Esophagus squamous epithelium (tissue), 5 donors: Measurements from ENCODE around the gene PLEKHH2. TPM values are rescaled to one million over a fixed set of nuclear protein-coding genes. Genes with fewer than 3 reads are reported as not detected.
A peak's percentile ranks its signal among the peaks of the same experiment; 100 is the strongest.
"Not testable (repeated sequence)": the region's sequence is repeated elsewhere in the genome, so short reads cannot be mapped to it uniquely, and the experiment has no call there.

Experiments used
- DNase-seq: peaks from one replicate; lab custom pipeline; 2025; lab: John Stamatoyannopoulos, UW
- H3K27ac ChIP-seq, 4 donors: fragments of 200-600 bp; sonication (generic); one replicate each; pipeline ENCODE4 v1.5.1; 2016 to 2019; ENCODE audit warnings: mild to moderate bottlenecking in 1 of 4
- H3K27me3 ChIP-seq, 4 donors: fragments of 200-600 bp; sonication (generic); 1 replicate in 3 of 4; 2 replicates in 1 of 4; pipeline versions ENCODE4 v1.5.1 to v1.6.0; 2017 to 2021; ENCODE audit warnings: antibody characterized with exemption in 1 of 4
- H3K36me3 ChIP-seq, 3 donors: fragments of 200-600 bp; sonication (generic); one replicate each; pipeline ENCODE4 v1.5.1; 2016 to 2019
- H3K4me1 ChIP-seq, 3 donors: fragments of 200-600 bp; sonication (generic); one replicate each; pipeline ENCODE4 v1.5.1; 2017 to 2019
- H3K4me3 ChIP-seq, 4 donors: fragments of 200-600 bp; sonication (generic); 1 replicate in 3 of 4; 2 replicates in 1 of 4; pipeline ENCODE4 v1.5.1; 2016 to 2019; ENCODE audit warnings: mild to moderate bottlenecking in 2 of 4, moderate library complexity in 1 of 4
- H3K9me3 ChIP-seq, 3 donors: fragments of 200-600 bp; sonication (generic); one replicate each; pipeline ENCODE4 v1.5.1; 2016 to 2019
- POLR2A ChIP-seq, 4 donors: fragments of 450-650 bp; IDR thresholded peaks; one replicate each; pipeline ENCODE4 v1.6.1; 2017; ENCODE audit warnings: antibody characterized with exemption in 4 of 4, mild to moderate bottlenecking in 4 of 4, moderate library complexity in 3 of 4
- WGBS, 2 donors: methylation state at CpG; one replicate each; pipeline ENCODE4 v1.1.5; 2018; 5-methylcytosine and 5-hydroxymethylcytosine counted together
- intact Hi-C: fragments of 100-400 bp; cut with DNase I; formaldehyde crosslinking; loops from one replicate; pipeline ENCODE4 v1.15.0; 2022
- total RNA-seq, 4 donors: library from RNA; depleted of rRNA; stranded (reverse); fragments of >200 nt; gene quantifications; one replicate each; pipeline ENCODE4 v1.1.0, GENCODE V29; 2016
- TF ChIP-seq, protein P1 (sequence below), 6 experiments: fragments of 450-650 bp in 4 of 6; fragments of 200-600 bp in 2 of 6; sonication (generic) in 2 of 6; IDR thresholded peaks; one replicate each; pipeline ENCODE4 v1.5.1; 2016 to 2019; ENCODE audit warnings: antibody characterized with exemption in 6 of 6, mild to moderate bottlenecking in 4 of 6, moderate library complexity in 4 of 6
- donor health status: DM: yes; HTN: yes; CAD: no.

The PLEKHH2 gene
- total RNA-seq, 4 donors from 2014 or later: 1.7 to 25.7 (median 8.3) TPM

DNA sequence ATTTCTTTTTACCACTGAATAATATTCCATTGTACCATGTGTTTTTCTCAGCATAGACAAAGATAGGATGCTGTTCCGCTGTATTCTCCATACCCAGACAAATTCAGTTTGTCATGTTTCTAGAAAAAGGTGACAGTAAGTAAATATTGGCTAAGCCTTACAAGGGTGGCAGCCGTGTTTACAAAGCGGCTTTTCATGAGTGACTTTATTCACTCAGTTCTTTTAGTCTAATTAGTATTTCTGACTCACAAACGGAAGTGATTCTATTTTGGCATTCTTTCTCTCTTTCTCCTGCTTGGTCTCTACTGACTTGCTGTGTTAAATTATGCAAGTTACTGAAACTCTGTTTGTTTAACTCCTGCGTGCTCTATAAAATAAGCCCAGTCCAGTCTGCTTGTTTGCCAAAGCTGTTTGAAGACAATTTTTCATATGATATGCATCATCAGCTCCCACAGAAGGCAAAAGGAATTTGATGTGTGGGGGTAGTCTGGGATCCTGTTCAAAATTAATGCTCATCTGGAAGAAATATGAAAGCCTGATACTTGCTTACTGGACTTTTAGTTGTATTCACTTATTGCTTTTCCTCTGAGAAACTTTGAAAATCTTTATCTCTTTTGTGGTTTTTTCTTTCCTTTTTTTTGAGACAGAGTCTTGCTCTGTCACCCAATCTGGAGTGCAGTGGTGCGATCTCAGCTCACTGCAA lies 2.3 kb upstream of the PLEKHH2 start:
- Histone ChIP-seq H3K4me3 (peak overlapping the region in 1 of 4 donors; percentile 32), H3K4me1 (peaks cover 0 to 44% (median 12%) of the 10 kb centered on the region in 3 donors), H3K27me3 (peaks cover 0 to 16% (median 0%) of the 10 kb centered on the region in 4 donors), H3K36me3 (no peaks in the 10 kb centered on the region), H3K27ac (peak overlapping the region in 3 of 4 donors; percentile 18 to 64 (median 36)), H3K9me3 (no peaks in the 10 kb centered on the region)
- DNase-seq: no peak
- WGBS, 2 donors: 18 to 20% methylated on average over 6 of the region's 6 CpGs
- TF ChIP-seq POLR2A (IDR thresholded peaks at IDR 0.05): no peak
- TF ChIP-seq, protein P1, sequence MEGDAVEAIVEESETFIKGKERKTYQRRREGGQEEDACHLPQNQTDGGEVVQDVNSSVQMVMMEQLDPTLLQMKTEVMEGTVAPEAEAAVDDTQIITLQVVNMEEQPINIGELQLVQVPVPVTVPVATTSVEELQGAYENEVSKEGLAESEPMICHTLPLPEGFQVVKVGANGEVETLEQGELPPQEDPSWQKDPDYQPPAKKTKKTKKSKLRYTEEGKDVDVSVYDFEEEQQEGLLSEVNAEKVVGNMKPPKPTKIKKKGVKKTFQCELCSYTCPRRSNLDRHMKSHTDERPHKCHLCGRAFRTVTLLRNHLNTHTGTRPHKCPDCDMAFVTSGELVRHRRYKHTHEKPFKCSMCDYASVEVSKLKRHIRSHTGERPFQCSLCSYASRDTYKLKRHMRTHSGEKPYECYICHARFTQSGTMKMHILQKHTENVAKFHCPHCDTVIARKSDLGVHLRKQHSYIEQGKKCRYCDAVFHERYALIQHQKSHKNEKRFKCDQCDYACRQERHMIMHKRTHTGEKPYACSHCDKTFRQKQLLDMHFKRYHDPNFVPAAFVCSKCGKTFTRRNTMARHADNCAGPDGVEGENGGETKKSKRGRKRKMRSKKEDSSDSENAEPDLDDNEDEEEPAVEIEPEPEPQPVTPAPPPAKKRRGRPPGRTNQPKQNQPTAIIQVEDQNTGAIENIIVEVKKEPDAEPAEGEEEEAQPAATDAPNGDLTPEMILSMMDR (IDR thresholded peaks at IDR 0.05): no peak
- intact Hi-C loops: no loop called here

DNA sequence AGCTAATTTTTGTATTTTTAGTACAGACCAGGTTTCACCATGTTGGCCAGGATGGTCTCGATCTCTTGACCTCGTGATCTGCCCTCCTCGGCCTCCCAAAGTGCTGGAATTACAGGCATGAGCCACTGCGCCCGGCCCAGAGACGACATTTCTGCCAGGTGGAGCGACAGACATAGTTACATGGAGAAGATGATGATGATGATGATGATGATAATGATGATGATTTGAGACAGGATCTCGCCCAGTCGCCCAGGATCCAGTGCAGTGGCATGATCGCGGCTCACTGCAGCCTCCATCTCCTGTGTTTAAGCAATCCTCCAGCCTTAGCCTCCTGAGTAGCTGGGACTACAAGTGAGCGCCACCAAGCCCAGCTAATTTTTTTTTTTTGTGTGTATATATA lies 907 bp upstream of the PLEKHH2 start:
- H3K4me3 ChIP-seq, DNase-seq, intact Hi-C loops, H3K9me3 ChIP-seq, H3K27ac ChIP-seq, H3K36me3 ChIP-seq: not testable (repeated sequence)
- peaks cover 0 to 44% (median 12%) of the 10 kb centered on the region in 3 donors for H3K4me1 ChIP-seq
- WGBS, 2 donors: 91 to 93% methylated on average over 5 to 9 of the region's 12 CpGs
- H3K27me3 ChIP-seq: peaks cover 0 to 16% (median 0%) of the 10 kb centered on the region in 4 donors

DNA sequence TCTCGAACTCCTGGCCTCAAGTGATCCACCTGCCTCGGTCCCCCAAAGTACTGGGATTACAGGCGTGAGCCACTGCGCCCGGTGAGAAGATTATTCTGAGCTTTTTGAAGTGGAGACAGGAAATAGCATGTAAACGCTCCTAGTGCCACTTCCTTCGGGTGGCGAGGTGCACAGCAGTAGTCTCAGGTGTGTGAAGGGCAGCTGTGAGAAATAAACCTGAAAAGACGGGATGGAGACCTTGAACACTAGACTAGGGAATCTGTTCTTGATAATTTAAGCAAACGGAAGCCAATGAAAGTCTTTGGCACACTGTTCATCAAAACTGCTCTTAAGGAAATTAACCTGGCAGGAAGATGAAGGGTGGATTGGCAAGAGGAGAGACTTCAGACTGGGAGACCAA lies 439 bp upstream of the PLEKHH2 start:
- no peak for TF ChIP-seq POLR2A (IDR thresholded peaks at IDR 0.05)
- TF ChIP-seq, protein P1 (IDR thresholded peaks at IDR 0.05): no peak
- H3K9me3 ChIP-seq: no peaks in the 10 kb centered on the region
- no peak for DNase-seq
- intact Hi-C loops: no loop called here
- peak overlapping the region; percentile 67 to 96 (median 82) for H3K4me3 ChIP-seq
- H3K27me3 ChIP-seq: peaks cover 0 to 16% (median 0%) of the 10 kb centered on the region in 4 donors
- H3K27ac ChIP-seq: peak overlapping the region in 3 of 4 donors; percentile 81 to 92 (median 90)
- 5 to 6% methylated on average over 5 of the region's 10 CpGs for WGBS, 2 donors
- H3K4me1 ChIP-seq: peaks cover 0 to 44% (median 12%) of the 10 kb centered on the region in 3 donors
- H3K36me3 ChIP-seq: no peaks in the 10 kb centered on the region

DNA sequence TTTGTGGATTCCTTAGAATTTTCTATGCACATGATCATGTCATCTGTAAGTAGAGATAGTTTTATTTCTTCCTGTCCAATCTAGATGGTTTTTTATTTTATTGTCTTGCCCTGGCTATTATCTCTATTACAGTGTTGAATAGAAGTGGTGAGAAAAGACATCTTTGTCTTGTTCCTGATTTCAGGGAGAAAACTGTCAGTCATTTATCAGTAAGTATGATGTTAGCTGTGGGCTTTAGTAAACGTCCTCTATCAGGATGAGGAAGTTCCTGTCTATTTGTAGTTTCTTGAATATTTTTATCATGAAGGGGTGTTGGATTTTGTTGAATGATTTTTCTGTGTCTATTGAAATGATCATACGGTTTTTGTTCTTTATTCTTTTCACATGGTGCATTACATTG lies 5.3 kb downstream of the PLEKHH2 start:
- Histone ChIP-seq H3K27me3 (no peaks in the 10 kb centered on the region), H3K4me1 (peaks cover 0 to 10% (median 0%) of the 10 kb centered on the region in 3 donors), H3K36me3 (no peaks in the 10 kb centered on the region), H3K4me3 (no peak overlapping the region), H3K27ac (no peak overlapping the region), H3K9me3 (no peaks in the 10 kb centered on the region)
- TF ChIP-seq POLR2A (IDR thresholded peaks at IDR 0.05): no peak
- TF ChIP-seq, protein P1 (IDR thresholded peaks at IDR 0.05): no peak
- WGBS, 2 donors: 50 to 63% methylated on average over 2 of the region's 2 CpGs
- intact Hi-C loops: no loop called here
- DNase-seq: no peak

DNA sequence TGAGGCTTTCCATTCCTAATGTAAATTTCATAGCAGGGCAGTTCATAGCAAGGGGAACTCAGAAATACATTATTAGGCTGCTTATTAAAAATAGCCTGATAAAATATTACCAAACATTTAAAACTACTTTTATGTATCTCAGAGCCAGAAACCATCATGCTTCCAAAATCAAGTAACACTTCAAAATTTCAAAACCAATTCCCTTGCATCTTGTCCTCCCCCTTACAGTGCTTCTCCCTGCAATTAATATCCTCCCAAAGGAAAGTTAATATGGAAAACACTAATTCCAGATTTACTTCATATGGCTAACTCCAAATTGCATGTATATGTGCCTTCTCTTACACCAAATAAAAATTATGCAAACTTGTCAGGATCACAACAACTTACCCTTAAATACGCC lies 6.6 kb downstream of the PLEKHH2 start:
- no peak for DNase-seq
- Histone ChIP-seq H3K4me3 (no peak overlapping the region), H3K27ac (no peak overlapping the region), H3K27me3 (no peaks in the 10 kb centered on the region), H3K4me1 (no peaks in the 10 kb centered on the region), H3K36me3 (no peaks in the 10 kb centered on the region), H3K9me3 (no peaks in the 10 kb centered on the region)
- intact Hi-C loops: no loop called here
- TF ChIP-seq POLR2A (IDR thresholded peaks at IDR 0.05): no peak
- WGBS, 2 donors: 81 to 95% methylated on average over 1 of the region's 1 CpG

DNA sequence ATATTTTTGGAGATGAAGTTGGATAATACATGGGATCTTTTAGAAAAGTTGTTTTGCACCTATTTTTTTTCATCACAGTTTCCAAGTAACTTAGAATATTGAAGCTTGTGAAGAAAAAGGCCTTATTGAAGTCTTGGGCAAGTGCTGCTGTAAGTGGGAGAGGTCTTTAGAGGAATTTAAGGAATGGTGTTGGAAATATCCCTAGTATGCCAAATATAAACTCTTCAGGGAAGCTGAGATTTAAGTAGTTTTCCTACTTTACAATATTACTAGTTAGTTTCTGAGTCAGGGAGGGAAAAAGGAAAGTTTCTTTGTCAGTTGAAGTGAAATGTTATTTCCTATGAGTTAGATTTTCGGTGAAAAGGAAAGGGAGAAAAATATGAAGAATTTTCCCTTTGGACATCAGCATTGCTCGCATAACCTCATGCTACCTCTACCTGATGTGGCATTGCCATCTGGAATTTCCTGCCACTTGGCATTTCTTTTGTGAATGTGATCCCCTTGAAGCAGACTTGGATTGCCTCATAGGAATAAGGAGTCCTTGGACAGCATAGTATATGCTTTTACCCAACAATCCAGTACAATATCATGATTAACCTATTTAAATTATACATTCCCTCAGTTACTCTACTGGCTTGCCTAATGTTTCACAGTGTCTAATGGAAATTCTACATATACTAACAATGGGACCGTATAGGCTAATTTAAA lies 12.1 kb downstream of the PLEKHH2 start:
- Histone ChIP-seq H3K4me1 (no peaks in the 10 kb centered on the region), H3K9me3 (no peaks in the 10 kb centered on the region), H3K27ac (peak overlapping the region in 1 of 4 donors; percentile 40), H3K4me3 (no peak overlapping the region), H3K36me3 (no peaks in the 10 kb centered on the region), H3K27me3 (no peaks in the 10 kb centered on the region)
- intact Hi-C loops: no loop called here
- 79 to 89% methylated on average over 3 of the region's 3 CpGs for WGBS, 2 donors
- DNase-seq: no peak
- TF ChIP-seq, protein P1 (IDR thresholded peaks at IDR 0.05): no peak
- no peak for TF ChIP-seq POLR2A (IDR thresholded peaks at IDR 0.05)
